AG08396 (cell line): ENCODE measurements around the gene FBXL4.

Source experiments
- DNase-seq: peaks from one replicate; pipeline ENCODE4 v3.0.0; 2012; ENCODE audit warnings: low spot score, mixed read lengths

FBXL4 gene

DNA sequence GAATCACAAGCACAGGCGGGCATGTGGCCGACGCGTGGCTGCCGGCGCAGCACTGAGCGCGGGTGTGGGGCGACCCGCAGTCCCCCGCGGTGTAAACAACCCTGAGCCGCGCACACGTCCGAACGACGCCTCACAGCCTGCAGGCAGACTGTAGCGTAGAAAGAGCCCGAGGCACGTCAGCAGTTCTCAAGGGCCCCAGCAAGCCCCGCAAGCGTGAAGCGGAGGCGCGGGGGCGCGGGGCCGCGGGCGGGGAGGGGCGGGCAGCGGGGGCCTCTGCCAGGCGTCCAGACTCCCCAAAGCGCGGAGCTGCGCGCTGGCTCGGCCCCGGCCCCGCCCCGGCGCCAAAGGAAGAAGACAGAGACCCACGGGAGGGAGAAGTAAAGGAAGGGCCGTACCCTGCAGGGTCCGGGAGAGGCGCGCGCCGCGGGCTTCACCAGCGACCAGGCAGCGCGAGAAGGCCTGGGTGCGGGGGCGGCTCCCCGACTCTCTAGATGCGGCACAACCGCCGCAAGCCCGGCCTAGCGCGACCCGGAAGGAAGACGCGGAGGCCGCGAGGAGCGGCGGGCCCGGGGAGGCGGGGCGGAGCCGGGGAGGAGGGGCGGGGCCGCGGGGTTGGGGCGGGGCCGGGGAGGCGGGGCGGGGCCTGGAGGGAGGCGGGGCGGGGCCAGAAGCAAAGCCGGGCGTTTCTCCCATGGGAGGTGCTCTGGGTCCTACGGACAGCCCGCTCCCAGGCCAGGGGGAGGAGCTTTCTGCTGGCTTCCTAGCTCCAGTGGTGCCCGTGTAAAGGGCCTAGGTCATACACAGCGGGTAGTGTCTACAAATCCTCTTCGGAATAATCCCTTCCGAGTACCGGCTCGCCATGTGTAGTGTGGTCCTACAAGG is at the start of gene FBXL4:
Gene FBXL4 (minus strand): TSS at position 536 of the 882 bp plus-strand sequence. CDS start 20,958 bp downstream, outside the sequence.
- peak; percentile 95 for DNase-seq

DNA sequence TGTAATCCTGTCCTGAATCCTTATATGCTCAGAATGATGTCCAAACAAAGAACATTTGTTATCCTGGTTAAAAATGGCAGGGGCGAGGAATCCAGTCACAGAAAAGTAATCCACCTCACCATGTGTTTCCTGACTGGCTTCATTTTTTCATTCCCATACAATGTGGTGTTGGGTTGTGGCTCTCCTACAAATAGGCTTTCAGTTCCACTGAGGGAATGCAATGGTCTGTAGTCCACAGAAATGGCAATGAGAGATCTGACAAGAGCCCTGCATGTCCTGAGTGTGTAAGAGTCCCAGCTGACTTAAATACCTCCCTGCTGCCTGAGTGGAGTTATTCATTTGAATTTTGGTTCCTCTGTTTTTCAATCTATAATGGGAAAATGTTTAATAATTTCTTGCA is 47.4 kb upstream of the FBXL4 start:
- no peak for DNase-seq

DNA sequence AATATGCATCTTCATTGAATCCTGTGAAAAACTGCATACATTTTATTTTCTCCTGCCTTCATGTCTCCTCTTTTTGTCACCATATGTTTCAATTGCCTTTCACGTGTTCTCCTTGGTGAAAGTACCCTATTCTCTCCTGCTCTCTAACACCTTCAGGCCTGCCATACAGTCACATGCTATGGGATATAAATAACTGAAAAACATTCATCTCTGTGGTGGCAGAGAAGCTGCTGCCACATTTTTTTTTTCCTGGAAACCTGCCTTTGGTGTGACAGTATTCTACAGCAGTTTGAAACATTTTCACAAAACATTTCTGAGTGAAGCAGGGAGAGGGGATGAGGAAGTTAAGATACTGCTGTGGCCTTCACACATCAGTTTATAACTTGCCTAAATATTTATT is 44.8 kb upstream of the FBXL4 start:
- DNase-seq: no peak

- DNase-seq: no peak
Observed at GRCh38 chr6:98986071-98986615, 38.4 kb upstream of the FBXL4 start.

DNA sequence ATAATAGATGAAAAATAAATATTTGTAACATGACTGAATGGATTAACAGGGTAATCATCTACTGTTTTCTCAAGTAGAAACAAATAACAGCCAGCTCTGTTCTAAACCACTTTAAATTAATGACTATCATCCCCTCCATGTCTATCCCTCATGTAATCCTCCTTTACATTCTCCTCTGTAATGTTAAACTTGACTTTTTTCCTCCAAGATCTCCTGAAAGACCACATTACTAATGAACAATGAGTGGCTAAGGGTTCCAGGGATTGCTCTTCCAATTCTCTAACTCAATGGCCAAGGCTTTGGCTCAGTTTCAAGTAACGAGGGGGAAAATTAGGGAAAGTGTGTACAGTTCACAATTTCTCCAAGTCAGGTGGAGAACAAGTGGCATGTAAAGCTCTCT is 37.6 kb upstream of the FBXL4 start:
- no peak for DNase-seq

- DNase-seq: no peak
Observed at GRCh38 chr6:98984121-98984520, 36.4 kb upstream of the FBXL4 start.

GRCh38 chr6:98981473-98981872 is 33.7 kb upstream of the FBXL4 start:
- no peak for DNase-seq

- DNase-seq: no peak
Observed at GRCh38 chr6:98980819-98981218, 33.1 kb upstream of the FBXL4 start.

- no peak for DNase-seq
Observed at GRCh38 chr6:98977671-98978292, 30.0 kb upstream of the FBXL4 start.

DNA sequence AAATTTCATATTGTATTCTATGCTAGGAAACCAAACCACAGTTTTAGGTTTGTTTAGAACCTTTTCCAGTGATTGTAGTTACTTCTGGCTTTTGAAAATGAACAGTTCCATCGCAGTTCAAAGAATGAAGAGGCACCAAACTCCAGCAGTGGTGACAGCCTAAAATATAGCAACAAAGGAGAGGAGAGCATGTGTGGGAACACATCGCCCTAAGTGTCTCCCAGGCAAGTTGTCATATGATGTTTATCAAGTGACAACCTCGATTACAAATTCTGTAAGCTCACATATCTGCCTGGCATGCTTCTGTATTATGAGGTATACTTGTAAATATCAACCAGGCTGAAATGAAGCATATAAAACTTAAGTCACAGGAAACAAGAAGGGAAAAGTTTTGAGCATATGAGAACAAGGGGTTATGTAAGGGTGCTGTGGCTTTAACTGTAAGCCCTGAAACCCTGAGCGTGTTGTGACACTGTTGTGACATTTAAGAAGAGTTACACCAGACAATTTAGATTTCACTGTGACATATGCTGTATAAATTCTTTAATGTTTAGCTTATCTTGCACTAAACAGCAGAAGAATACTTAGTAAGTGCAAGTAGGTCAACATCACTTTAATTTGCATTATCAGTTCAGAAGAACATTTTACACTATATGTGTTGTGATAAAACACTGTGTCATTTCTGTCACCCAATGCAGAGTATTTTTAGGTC is 29.1 kb upstream of the FBXL4 start:
- DNase-seq: no peak

DNA sequence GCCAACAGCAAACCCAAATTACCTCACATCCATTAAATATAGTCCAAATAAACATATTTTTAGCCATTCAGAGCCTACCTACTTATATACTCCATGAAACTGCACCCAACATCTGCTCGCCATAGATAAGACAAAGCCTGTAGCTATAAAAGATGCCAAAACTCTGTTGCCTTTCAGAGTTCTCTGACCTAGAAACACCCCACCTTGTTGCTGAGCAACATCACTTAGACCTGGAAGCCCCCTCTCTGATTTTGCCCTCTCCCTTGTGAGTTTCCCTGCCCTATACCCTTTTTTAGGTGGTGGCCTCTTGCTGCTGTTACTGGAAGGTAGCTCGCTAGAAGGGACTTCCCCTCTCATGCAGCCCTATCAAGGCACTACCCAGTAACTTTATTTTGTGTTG is 27.7 kb upstream of the FBXL4 start:
- DNase-seq: no peak

- no peak for DNase-seq
Observed at GRCh38 chr6:98974309-98974708, 26.6 kb upstream of the FBXL4 start.

DNA sequence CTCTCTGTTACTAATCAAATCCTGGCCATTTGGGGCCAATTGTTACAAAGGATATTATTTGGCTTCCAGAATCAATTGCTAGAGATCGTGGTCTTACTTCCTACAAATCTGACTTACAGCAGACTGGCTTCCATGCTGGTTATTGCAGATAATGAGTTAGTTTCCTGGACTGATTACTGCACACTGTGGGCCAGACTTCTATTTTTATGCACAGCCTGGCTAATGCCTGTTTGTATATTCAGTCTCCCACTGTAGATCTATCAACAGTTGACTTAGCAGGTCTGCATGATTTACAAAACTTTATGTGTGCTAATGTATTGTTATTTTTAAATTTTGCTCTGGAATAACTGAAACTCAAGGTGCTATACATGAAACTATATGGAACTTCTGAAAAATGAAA is 25.8 kb upstream of the FBXL4 start:
- DNase-seq: no peak

- no peak for DNase-seq
Observed at GRCh38 chr6:98971303-98971702, 23.6 kb upstream of the FBXL4 start.

DNA sequence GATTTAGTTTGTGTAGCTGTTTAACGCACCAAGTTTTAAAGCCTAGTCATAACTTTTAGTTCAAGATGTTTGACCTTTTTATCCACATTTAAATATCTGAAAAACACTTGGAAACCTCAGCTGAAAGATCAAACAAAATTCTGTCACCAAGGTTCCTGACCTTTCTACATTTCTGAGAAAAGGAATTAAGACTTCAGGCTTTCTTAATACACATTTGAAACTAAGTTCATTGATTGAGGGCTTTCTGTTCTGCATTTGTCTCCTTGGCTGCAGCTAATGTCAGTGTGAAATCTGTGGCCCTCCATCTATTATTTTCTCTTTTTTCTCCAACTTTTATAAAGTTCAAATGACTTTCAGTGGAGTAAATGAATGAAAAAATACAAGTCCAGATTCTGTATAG is 22.7 kb upstream of the FBXL4 start:
- no peak for DNase-seq

- DNase-seq: no peak
Observed at GRCh38 chr6:98967616-98968015, 19.9 kb upstream of the FBXL4 start.

DNA sequence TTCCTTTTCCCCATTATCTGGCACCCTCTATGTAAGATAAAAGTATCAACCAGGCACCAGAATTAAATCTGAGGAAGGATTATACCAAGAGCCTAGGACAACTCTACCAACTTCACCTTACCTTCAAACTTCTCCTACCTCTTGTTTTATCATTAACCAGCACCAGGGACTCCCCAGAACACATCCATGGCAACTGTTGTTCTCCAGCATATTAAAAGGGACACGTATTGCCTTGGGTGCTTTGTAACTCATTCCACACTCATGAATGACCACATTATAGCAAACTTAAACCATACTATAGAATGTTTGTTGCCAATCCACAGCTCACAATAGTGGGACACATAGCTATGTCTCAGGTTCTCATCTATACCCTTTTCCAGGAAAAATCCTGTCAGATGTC is 11.9 kb upstream of the FBXL4 start:
- no peak for DNase-seq

- no peak for DNase-seq
Observed at GRCh38 chr6:98958776-98959175, 11.0 kb upstream of the FBXL4 start.

DNA sequence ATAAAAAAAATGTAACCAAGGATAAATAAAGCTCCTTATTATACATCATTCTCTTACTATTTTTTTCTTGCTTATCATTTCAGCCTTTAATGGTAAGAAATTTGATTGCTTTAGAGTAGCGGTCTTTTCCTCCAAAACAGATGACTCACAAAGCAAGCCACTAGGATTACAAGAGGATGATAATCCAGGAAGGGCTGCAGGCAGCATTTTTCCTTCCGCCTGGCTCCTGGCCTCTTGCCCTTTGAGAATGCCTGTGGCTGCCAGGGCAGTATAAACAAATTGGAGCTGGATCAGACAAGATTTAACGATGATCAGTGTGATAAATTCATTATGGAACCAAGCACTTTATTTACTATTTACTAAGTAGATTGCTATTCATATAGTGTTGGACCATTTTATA is 9.7 kb upstream of the FBXL4 start:
- peak; percentile 57 for DNase-seq

- no peak for DNase-seq
Observed at GRCh38 chr6:98949589-98949988, 1.8 kb upstream of the FBXL4 start.

DNA sequence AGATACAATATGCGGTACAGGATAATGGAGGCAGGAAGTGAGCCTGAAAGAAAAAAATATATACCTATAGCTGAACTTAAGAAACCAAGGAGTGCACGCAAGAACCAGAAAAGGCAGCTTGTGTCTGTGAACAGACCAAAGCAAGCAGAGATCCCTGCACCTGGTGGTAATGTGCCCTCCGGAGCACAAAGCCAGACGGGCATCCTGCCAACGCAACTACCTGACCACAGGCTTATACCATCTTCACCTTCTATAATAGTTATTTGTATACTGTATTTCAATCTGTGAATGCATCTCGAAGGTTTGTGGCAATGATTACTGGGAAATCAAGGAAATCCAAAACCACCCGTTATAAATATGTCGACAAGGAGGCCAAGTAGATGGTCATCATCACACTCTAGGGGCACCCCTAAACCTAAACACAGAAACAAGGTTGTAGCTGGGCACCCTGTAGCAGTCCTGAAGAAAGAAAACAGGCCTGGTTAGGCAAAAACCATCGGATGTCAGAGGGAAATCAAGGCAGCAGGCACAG is 801 bp downstream of the FBXL4 start:
- no peak for DNase-seq

- no peak for DNase-seq
Observed at GRCh38 chr6:98946266-98946878, 1.4 kb downstream of the FBXL4 start.
